ENCODE measurements around the gene VARS1.

DNA sequence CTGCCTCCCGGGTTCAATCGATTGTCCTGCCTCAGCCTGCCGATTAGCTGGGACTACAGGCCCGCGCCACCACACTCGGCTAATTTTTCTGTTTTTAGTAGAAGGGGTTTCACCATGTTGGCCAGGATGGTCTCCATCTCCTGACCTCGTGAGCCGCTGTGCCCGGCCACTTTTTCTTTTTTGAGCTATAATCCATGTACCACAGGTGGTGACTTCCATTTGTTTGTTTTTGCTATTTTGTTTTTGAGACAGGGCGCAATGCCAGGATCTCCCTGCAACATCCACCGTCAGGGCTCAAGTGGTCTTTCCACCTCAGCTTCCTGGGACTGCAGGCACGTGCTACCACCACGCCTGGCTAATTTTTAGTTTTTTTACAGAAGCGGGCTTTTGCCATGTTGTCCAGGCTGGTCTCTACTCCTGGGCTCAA lies 40.5 kb upstream of the VARS1 start:
- TF ChIP-seq CTCF (conservative IDR thresholded peaks at IDR 0.05; ENCODE audit: low read length) (no peak), EZH2phosphoT487 (IDR thresholded peaks at IDR 0.05; ENCODE audit: borderline replicate concordance, low read depth, low read length) (no peak)

Measured in OCI-LY7 (cell line).